ENCODE data around the gene TINAGL1.
A peak's percentile ranks its signal among the peaks of the same experiment; 100 is the strongest.
"Not testable (repeated sequence)": the region's sequence is repeated elsewhere in the genome, so short reads cannot be mapped to it uniquely, and the experiment has no call there.

Gene TINAGL1

DNA sequence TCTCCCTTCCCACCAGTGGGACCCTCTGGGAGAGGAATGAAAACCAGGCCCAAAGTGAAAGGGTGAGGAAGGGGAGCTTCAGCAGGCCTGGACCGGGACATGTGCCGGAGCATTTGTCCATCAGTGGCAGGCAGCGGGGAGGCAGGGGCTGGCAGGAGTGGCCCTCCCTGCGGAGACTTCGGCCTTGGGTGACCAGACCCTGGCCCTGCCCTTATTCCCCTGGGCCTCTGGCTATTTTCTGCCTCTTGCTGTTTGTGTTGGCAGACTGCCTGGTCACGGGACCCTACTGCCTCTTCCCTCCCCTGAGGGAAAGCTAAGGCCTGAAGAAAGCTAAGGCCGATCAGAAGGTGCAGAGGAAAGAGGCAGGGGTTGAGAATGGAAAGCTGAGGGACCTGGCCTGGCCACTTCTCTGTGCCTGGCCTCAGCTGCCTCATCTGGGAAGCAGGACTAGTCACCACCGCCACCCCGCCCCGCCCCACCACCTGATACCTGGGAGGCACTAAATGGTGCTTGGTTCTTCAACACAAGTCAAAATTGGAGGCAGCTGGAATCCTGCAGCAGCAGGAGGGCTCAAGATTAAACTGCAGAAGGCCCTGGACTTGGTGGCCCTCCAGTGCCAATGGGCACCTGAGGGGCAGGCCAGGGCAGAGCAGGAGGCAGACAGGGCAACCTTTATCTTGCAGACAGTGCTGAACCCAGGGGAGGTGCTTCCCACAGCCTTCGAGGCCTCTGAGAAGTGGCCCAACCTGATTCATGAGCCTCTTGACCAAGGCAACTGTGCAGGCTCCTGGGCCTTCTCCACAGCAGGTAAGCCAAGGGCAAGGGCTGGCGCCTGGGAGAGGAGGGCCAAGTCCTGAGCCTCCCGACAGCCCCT lies 7.9 kb downstream of the TINAGL1 start:
- DNase-seq (ENCODE audit: low read depth) = no peak

DNA sequence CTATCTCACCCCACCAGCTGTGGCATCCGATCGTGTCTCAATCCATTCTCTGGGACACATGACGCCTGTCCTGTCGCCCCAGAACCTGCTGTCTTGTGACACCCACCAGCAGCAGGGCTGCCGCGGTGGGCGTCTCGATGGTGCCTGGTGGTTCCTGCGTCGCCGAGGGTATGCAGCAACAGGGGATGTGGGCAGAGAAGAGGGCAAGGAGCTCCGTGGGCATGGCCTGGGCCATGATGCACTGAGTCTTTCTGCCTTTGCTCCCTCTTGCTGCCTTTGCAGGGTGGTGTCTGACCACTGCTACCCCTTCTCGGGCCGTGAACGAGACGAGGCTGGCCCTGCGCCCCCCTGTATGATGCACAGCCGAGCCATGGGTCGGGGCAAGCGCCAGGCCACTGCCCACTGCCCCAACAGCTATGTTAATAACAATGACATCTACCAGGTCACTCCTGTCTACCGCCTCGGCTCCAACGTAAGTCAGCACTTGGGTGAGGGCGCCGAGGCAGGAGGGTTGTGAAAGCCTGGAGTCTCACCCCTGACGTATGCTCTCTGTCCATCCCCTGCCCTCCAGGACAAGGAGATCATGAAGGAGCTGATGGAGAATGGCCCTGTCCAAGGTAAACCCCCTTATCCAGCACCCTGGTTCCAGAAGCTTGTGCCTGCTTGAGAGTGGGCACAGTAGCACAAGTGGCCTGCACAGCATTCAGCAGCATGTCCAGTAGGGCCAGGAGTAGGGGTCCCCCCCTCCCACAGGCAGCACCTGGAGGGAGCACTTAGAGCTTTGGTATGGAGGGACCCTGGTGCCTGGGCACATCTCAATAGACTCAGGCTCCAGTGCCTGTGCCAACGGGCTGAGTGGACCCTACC lies 8.8 kb downstream of the TINAGL1 start:
- DNase-seq (ENCODE audit: low read depth) = no peak

DNA sequence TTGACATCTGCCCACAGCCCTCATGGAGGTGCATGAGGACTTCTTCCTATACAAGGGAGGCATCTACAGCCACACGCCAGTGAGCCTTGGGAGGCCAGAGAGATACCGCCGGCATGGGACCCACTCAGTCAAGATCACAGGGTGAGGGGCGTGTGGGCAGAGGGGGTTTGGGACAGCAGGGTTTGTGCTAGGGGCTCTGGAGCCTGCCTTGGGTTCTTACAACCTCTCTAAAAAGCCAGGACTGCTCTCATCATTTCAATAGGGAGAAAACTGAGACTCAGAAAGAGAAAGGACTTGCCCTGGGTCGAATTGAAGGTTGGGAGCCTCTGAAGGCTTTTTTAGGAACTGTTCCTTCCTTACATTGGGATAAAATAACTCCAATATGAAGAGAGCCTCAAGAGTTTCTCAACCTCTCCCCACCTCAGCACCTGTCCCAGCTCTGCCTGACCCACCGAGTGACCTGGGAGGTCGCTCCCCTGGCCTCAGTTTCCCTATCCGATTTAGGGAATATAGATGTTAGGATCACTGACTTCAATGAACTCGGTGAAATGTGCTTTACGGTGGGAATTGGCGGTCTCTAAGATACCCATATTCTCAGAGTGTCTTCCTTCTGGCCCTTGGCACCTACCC lies 9.5 kb downstream of the TINAGL1 start:
- no peak for DNase-seq (ENCODE audit: low read depth)

DNA sequence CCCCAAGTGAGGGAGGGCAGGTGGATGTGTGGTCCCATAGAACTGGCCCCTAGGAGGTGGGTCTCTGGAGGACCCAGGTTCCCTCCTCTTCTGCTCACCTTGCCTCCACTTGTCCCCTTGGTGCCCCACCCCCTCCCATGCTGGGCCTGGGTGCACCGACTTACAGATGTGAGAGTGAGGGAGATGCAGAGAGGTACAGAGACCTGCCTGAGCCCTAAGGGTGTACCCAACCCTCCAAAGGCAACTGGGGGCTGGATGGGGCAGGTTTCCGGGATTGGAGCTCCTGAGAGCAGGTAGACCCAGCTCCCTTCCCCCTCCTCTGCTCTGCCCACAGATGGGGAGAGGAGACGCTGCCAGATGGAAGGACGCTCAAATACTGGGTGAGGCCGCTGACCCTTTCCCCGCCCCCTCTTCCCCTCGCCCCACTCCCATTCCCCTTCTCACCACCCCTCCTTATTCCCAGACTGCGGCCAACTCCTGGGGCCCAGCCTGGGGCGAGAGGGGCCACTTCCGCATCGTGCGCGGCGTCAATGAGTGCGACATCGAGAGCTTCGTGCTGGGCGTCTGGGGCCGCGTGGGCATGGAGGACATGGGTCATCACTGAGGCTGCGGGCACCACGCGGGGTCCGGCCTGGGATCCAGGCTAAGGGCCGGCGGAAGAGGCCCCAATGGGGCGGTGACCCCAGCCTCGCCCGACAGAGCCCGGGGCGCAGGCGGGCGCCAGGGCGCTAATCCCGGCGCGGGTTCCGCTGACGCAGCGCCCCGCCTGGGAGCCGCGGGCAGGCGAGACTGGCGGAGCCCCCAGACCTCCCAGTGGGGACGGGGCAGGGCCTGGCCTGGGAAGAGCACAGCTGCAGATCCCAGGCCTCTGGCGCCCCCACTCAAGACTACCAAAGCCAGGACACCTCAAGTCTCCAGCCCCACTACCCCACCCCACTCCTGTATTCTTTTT lies 10.3 kb downstream of the TINAGL1 start:
- DNase-seq (ENCODE audit: low read depth) = no peak

DNA sequence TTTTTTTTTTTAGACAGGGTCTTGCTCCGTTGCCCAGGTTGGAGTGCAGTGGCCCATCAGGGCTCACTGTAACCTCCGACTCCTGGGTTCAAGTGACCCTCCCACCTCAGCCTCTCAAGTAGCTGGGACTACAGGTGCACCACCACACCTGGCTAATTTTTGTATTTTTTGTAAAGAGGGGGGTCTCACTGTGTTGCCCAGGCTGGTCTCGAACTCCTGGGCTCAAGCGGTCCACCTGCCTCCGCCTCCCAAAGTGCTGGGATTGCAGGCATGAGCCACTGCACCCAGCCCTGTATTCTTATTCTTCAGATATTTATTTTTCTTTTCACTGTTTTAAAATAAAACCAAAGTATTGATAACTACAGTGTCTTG lies 11.0 kb downstream of the TINAGL1 start:
- DNase-seq (ENCODE audit: low read depth) = not testable (repeated sequence)

DNA sequence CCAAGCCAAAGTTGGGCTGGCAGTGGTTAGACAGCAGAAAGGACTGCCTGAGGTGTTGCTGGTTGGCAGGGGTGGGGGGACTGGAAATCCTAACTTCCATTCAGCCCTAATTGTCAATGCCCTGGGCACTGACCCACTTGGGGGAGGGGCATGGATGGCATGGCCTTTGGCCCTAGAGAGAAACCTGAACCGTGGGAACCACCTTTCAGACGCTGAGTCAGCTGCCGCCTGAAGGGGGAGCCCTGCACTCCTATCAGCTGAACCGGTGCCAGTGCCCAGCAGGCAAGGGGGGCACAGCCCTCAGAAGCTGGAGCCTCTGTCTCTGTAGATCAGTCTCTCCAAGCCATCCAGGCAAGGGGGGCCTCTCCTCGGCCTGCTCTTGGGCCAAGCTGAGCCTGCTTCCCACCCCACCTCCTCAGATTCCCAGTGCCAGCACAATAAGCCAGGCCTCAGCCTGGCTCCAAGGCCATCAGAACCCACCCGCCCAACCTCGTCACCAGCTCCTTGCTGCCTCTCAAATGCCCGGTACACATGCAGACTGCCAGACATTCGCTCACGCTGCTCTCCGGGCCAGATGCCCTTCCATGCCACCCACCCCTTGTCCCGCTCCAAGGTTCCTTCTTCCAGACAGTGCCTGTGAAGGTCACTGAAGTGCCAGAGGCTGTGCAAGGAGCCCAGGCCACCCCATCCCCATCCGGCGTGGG lies 11.6 kb downstream of the TINAGL1 start:
- DNase-seq (ENCODE audit: low read depth) = peak; percentile 39

DNA sequence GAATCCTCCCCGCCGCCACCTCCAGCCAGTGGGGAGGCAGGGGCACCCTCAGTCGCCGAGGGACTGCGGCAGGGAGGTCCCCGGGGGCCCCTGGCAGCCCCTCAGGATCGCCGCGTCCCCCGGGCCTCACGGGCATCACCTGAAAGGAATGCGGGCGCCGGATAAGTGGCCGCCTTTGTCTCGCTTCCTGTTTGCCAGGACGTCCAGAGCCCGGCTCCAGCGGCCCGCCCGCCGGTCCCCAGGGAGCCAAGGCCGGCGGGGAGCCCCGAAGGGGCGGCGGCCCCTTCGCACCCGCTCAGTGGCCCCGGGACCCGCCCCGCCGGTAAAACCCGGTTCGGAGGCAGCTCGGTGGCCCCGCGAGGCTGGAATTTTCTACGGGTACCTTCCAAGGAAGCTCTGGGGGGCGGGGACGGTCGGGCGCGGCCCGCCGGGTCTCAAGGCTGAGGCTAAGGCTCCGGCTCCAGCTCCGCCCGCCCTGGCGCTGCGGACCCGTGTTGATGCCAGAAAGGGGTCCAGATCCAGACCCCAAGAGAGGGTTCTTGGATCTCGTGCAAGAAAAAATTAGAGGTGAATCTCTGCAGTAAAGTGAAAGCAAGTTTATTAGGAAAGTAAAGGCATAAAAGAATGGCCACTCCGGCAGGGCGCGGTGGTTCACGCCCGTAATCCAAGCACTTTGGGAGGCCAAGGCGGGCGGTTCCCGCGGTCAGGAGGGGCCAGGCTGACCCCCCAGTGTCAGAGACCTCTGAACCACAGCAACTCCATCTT lies 12.6 kb downstream of the TINAGL1 start:
- DNase-seq (ENCODE audit: low read depth) = no peak

DNA sequence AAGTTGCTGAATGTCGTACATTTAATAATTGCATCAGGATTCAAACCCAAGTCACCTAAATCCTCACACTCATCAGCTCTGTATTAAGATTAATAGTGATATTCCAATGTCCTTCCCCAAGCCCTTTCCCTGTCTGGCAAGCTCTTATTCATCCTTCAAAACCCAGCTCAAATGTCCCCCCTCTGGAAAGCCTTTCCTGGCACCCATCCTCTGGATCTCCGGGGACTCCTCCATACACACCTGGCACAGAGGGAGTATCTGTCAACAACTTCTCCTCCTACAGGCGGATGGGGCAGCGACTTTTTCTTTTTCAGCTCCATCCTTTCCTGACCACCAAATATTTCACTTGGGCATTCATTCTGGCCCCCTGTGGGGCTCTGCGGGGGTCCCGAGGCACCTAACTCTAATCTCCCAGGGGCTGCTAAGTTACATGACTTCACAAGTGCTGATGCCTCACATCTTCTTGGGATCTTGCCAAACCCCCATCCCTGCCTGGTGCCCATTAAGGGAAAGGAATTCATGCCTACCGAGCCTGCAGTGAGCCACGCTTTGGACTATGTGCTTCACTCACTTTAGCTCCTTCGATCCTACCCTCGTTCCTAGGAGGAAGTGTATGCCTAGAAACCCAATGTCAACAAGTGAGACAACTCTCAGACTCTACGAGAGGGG lies 15.2 kb downstream of the TINAGL1 start:
- DNase-seq (ENCODE audit: low read depth) = no peak

DNA sequence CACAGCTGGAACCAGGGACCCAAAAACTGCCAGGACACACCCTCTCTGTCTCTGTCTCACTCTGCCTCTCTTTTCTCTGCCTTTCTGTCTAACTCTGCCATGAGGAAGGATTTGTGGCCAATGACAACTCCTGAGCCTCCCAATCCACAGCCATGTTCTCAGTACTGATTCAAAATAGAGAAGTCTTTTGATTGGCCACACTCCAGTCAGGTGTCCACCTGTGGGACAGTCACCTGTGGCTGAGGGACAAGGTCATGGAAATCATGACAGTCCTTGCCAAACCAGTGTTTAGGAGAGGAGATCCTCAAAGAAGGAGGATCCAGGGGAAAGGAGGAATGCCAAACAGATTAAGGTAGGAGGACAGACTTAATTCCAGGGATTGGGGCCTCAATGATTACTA lies 15.8 kb downstream of the TINAGL1 start:
- DNase-seq (ENCODE audit: low read depth) = no peak

DNA sequence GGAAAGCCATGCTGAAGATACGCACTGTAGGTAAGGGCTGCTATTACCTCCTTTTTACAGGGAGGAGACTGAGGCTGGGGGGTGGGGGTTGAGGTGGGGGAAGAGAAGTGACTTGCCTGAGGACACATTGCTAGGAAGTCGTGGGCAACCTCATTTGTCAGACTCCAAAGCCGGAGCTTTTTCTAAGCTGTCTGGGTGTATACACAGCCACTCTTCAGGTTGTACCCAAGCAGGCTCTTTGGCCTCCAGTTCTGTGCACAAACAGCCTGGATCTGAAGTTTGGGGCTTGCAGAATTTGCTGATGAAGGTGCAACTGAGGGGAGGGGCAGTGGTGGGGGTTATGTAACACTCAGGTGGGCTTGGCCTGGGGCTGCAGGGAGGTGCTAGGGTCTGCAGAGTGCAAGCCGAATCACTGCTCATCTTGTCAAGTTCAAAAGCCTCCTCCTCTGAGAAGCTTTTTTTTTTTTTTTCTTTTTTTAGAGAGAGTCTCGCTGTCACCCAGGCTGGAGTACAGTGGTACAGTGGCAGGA lies 16.9 kb downstream of the TINAGL1 start:
- no peak for DNase-seq (ENCODE audit: low read depth)

DNA sequence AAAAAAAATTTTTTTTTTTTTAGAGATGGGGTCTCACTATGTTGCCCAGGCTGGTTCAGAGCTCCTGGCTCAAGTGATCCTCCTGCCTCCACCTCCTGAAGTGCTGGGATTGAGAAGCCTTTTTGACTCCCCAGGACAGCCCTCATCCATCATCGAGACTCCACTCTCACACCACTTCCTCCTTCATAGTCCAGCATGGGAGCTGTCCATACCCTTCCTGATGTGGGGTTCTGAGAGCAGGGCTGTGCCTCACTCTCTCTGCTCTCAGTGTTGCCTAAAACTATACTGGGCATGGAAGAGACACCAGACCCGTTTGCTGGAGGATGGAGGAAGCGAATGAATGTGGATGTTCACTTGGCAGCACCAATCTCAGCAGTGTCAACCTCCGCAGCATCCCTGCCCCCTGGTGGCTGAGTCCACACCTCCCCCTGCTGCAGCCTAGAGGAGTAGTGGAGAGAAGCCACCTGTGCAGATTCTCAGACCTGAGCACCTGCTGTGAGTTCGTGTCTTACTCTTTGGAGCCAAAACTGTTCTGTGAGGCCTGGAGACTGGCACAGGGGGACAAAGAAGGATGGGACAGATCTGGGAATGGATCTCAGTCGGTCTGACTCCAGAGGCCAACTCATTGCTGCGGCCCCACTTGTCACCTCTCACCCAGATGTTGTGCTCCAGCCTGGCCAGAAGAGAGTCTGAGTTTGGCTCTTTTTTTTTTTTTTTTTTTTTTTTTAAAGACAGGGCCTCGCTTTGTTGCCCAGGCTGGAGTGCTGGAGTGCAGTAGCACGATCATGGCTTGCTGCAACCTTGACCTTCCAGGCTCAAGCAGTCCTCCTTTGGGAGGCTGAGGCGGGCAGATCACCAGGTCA lies 17.7 kb downstream of the TINAGL1 start:
- DNase-seq (ENCODE audit: low read depth) = no peak

DNA sequence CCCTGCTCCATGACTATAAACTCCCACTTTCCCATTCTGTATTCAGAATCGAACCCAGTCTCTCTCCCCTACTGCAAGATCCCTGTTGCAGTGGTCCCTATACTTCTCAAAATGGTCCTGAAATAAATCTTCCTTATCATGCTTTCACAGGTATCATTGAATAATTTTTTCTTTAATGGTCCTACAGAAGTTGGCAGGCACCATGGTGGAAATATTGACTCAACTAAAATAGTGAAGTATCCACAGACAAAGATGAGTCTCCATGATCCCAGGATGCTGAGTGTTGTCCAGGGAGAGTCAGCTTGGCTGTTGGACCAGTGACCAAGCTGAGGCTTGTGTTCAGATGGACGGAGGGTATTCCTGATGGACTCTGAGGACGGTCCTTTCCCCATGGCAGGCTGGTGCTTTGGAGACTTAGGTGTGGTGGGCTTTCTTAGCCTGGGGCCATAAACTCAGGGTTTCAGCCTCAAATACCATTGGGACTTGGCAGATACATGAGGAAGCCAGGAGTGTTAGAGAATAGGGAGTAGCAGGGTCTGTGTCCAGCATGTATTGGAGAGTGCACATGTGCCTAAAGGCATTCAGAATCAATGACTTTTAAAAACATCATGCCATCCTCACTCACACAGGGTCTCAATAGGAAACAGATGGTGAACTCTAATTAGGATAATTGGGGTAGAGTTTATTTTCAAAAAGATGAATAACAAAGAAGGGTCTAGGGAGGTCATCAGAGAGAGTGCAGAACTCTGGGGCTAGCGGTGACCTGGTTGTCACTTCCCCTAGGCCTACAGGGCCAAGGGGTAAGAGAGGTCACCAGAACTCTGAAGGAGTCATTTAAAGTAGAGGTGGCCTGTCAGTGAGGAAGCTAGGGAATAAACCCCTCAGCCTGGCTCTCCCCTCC lies 19.8 kb downstream of the TINAGL1 start:
- DNase-seq (ENCODE audit: low read depth) = no peak

DNA sequence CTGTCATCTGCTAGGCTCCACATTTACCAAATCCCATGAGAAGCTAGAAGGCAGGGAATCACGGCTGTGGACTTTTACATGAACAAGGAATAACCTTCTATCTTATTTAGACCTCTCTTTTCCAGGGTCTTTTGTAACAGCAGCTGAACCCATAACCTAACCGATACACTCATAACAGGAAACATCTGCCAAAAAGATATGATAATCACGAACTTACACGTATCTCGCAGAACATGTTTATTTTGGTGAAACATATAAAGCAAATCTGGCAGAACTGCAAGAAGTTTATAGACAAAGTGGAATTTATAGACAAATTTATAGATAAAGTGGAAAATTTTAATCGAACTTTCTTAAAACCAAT lies 20.4 kb downstream of the TINAGL1 start:
- DNase-seq (ENCODE audit: low read depth) = peak; percentile 25

DNA sequence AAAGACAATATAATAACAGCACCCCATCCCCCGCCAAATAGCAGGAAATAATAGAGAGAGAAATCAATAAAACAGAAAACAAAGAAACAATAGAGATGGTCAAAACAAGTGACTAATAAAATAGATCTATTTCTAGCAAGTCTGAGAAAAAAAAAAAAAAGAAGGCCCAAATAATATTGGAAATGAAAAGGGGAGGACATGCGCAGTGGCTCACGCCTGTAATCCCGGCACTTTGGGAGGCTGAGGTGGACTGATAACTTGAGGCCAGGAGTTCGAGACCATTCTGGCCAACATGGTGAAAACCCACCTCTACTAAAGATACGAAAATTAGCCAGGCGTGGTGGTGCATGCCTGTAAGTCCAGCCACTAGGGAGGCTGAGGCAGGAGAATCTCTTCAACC lies 22.7 kb downstream of the TINAGL1 start:
- DNase-seq (ENCODE audit: low read depth) = no peak

DNA sequence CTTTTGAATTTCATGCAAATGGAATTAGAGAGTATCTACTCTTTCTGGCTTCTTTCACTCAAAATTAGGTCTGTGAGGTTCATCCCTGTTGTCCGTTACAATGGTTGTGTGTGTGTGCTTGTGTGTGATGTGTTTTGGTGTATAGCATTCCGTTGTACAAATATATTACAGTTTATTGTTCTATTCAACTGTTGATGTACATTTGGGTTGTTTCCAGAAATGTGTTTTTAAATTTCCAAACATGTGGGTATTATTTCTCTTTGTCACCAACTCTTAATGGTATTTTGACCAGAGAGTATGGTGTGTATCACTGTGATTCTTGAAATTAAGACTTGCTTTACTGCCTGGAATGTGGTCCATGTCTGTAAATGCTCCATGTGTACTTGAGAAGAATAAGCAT lies 24.3 kb downstream of the TINAGL1 start:
- no peak for DNase-seq (ENCODE audit: low read depth)

DNA sequence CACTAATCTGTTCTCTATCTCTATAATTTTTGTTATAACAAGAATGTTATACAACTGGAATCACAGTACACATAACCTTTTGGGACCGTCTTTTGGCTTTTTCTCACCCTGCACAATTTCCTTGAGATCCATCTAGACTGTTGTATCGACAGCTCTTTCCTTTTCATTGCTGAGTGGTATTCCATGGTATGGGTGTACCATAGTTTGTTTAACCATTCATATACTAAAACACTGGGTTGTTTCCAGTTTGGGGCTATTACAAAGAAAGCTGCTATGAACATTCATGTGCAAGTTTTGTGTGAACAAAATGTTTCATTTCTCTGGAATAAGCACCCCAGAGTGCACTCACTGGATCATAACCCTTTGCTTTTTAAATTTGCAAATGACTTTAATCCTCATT lies 25.8 kb downstream of the TINAGL1 start:
- DNase-seq (ENCODE audit: low read depth) = no peak

DNA sequence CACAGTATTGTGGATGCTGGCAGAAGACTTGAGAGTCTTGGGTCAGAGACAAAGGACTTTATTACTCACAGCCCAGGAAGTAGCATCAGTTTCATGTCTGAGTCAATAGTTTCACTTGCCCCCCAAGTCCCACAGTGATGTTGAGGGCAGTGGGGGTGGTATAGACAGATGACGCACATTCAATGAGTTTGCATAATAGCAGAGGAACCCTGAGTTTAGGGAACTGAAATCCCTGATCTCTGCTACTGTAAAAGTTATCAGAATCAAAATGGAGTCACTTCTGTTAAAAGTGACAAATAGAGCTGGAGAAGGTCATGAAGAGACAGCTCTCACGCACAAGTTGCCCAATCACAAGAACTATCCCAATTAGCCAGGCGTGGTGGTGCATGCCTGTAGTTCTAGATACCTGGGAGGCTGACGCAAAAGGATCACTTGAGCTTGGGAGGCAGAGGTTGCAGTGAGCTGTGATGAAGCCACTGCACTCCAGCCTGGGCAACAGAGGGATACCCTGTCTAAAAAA lies 29.7 kb downstream of the TINAGL1 start:
- DNase-seq (ENCODE audit: low read depth) = no peak

All from CMK (cell line).